NCI-H128 (cell line): Measurements from ENCODE around the gene PARD6G.
"Not testable (repeated sequence)": the region's sequence is repeated elsewhere in the genome, so short reads cannot be mapped to it uniquely, and the experiment has no call there.

Experiments used
- DNase-seq: peaks from one replicate; lab custom pipeline; 2025; ENCODE audit not compliant: unreplicated experiment; lab: John Stamatoyannopoulos, UW

PARD6G gene

DNA sequence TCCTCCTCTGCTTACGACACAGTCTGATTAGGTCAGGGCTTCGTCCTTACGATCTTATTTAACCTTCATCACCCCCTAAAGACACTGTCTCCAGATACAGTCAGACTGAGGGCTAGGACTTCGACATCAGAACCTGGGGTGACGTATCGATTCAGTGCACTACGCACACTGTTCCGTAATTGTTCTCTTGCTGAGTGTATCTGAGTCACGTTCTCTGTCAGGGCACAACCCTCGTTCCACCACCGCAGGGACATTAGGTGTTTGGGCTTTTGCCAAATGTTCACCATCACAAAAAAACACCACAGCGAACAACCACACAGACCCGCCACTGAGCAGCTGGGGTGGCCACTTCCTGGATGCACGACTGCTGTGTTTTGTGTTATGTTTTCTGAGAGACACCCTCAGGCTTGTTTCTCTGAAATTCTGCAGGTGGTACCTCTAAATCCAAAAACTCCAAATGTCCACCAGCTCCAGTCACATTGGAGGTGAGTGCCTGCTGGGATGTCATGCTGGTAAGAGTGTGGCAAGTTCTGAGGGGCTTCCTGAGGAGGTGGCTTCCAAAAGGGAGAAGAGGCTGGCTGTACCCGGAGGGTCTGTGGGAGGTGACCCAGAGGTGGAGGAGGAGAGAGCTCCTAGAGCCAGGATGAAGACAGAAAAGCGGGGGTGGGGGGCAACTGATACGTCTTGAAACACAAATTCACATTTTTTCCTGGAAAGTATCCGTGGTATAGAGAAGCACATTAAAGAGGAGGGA is 71.7 kb downstream of the PARD6G start:
- DNase-seq: no peak

DNA sequence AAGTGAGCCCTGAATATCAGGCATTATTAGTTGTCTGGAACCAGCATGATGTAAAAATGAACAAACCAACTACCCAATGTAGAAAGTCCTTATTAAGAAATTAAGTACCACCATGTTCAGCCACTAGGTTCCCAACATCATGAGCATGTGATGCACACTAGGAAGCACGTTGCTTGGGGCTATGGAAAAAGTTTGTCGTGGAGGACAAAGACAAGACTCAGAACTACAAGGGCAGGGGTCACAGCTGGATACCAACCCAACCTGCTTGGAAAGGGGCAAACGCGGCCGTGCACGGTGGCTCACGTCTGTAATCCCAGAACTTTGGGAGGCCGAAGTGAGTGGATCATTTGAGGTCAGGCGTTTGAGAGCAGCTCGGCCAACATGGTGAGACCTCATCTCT is 74.3 kb downstream of the PARD6G start:
- DNase-seq: no peak

DNA sequence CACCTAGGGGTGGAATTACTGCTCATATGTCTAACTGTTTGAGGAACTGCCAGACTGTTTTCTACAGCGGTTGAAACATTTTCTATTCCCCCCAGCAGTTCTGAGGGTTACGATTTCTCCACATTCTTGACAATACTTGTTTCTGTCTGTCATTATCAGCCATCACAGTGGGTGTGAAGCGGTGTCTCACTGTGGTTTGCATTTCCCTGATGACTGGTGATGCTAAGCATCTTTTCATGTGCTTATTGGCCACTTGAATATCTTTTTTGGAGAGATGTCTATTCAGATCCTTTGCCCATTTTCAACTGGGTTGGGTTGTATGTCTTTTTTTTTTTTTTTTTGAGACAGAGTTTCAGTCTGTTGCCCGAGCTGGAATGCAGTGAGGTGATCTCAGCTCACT is 75.3 kb downstream of the PARD6G start:
- no peak for DNase-seq

DNA sequence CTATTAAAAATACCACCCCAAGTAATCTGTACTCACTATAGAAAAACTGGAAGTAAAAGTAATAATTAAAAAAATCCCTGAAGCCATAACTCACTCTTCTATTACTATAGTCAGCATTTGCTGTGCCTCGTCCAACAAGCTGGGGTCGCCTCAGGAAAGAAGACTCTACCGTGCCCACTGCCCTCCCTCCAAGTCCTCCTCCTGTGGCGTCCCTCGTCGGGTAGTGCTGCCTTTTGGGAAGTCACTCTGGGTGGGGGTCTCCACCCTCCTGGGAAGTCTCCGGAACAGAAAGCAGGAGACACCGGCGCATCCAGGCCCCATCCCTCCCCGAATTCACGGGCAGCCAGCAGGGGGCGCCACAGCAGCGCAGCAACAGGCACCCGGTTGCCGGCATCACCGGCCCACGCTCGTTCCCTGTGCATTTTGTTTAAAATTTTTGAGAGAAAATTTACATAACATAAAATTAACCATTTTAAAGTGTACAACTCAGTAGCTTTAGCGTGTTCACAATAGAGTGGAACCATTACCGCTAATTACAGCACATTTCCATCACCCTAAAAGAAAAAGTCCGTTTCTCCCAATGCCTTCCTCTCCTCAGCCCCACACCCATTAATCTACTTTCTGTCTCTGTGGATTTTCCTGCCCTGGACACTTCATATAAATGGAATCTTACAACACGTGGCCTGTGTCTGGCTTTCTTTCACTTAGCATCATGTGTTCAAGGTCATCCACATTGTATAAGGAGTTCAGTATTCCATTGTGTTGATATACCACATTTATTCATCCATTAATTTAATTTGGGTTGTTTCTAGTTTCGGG is 76.1 kb downstream of the PARD6G start:
- no peak for DNase-seq

DNA sequence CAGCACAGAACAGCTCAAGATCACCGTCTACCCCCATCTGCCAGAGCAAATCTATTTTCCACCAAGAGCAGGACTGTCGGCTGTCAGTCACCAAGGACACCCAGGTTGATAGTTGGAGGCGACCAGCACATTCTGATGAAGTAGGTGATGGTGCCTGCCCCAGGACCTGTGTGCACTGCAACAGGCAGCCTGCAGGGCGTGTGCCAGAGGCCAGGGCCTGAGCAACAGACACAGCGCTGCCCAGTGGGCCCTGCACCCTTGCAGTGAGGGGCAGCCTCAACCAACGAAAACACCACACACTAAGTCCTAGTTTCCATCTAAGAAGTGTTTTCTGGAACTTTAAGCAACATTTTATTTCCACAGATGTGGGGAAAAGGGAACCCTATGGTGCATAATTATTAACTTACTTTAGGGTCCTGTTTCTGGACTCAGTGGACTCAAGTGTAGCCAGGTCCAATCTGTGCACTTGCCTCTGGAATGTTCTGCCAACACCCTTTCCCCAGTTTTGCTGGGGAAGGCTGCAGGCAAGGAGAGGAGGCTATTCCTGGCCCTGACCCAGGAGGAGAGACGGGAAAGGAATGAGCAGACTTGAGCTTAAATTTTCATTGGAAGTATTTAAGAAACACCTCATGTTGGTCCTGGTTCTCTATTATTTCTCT is 76.8 kb downstream of the PARD6G start:
- no peak for DNase-seq

DNA sequence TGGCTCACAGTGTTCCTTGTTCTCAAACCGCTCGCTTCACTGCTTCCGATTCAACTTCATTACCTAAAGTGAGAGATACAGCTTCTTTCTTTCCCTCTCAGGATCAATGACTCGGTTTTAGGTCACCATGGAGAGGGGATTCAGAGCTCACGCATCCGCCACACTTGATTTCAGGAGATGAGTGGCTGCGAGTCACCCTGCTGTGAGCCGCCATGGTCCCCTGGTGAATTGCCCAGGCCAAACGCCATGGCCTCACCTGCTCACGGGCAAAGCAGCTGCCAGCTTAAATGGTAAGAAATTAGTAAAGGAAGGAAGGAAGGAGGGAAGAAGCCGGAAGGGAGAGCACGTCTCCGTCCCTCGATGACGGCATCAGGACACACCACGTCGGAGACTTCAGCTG is 77.7 kb downstream of the PARD6G start:
- no peak for DNase-seq

DNA sequence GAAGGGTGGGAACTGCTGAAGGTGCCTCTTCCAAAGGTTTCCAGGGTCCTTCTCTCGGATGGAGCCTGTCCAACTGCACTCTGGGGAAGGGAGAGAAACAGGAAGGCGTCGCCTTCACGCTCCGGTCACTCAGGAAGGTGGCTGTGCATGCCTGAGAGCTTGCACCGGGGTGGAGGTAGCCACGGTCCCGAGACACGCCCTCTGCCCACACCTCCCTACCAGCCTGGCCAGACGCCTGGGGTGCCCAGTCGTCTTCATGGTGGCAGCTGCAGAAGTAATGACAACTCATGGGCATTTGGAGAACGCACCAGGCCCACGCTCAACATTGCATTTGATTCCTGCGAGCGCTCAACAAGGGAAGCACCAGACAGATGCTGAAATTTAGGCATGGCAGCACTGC is 78.3 kb downstream of the PARD6G start:
- no peak for DNase-seq

DNA sequence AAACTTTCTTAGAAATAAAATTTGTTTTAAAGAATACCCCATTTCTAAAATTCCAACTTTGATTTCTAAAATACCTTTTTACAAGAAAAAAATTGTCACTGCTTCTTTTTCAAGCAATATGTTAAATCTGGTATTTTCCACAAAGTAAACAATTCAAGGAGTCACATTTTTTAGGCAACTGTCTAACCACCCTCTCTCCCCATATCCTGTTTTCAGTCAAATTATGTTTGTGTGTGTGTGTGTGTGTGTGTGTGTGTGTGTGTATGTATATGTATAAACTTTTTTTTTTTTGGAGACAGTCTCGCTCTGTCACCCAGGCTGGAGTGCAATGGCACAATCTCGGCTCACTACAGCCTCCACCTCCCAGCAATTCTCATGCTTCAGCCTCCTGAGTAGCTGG is 79.0 kb downstream of the PARD6G start:
- no peak for DNase-seq

DNA sequence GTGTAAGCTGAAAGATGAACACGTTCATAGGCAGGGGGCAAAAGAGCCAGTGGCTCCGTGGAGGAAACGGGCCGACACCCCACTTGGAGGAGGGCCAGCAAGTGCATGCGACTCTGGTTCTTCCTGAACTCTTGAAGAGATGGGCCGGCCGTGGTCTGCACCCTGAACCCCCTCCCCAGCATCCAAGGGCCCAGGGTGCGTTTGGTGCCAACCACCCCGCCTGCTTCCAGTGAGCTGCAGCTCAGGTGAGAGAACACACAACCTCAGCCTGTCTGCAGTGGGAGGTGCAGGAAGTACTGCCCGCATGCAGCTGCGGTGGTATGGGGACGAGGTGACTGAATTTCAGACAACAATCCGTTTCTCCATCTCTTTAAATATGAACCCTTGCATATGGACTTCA is 79.4 kb downstream of the PARD6G start:
- DNase-seq: no peak

DNA sequence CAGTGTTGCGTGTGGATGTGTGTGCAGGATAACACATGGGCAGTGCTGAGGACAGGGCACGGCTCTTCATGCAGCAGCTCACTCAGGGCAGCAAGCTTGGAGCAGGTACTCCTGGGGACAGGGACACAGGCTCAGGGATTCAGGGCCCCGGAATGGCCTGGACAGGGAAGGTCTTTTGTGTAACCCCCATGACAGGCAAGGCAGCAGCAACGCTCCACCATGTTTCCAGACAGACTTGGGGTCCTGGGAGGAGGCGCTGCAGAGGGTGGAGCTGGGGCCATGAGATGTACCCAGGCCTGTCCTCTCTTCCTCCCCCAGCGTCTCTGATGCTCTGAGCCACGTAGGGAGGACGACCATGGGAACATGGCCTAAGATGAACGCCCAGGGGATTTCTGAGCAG is 80.0 kb downstream of the PARD6G start:
- no peak for DNase-seq

DNA sequence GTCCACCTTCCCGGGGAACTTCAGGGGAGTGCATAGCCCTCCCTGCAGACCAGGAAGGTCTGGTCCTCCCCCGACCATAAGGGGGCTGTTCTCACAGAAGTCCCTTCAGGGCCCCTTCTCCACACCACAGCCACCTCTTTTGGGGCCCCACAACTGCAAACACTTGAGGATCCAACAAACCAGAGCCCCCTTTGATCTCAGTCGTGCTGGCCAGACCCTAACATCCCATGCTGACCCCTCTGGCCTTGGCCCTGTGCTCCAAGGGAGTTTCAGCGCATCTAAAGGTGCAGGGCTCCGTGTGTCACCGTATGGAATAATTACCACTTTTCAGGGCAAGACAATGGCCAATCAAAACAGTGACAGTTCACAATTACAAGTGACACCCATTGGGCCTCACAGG is 80.6 kb downstream of the PARD6G start:
- DNase-seq: no peak

DNA sequence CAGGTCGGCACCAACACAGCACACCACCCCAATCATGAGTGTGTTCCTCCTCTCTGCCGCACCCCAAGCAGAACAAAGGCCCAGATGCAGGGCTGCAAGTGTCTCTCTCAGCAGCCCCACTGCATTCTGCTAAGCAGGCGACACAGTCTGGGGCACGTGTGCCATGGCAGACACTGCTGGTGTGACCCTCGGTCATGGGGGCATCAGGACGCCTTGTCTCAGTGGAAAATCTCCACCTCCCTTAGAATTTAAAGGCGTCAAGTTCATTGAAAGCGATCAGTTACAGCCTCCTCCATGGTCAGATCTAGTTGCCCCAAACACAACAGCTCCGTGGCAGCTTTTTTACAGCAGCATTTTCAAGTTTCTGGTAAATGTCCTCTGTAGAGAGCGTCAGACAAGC is 81.1 kb downstream of the PARD6G start:
- no peak for DNase-seq

DNA sequence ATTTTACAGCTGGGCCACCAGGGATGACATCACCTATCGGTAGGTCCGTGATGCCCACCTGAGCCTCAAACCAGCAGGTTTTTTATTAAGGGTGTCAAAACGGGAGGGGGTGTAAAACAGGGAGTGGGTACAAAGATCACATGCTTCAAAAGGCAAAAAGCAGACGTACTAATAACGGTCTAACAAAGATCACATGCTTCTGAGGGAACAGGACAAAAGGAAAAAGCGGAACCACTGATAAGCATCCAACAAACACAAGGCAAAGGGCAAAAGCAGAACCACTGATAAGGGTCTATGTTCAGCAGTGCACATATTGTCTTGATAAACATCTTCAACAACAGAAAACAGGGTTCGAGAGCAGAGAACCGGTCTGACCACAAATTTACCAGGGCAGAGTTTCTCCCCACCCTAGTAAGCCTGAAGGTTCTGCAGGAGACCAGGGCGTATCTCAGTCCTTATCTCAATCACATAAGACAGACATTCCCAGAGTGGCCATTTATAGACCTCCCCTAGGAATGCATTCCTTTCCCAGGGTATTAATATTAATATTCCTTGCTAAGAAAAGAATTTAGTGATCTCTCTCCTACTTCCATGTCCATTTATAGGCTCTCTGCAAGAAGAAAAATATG is 82.5 kb downstream of the PARD6G start:
- not testable (repeated sequence) for DNase-seq

DNA sequence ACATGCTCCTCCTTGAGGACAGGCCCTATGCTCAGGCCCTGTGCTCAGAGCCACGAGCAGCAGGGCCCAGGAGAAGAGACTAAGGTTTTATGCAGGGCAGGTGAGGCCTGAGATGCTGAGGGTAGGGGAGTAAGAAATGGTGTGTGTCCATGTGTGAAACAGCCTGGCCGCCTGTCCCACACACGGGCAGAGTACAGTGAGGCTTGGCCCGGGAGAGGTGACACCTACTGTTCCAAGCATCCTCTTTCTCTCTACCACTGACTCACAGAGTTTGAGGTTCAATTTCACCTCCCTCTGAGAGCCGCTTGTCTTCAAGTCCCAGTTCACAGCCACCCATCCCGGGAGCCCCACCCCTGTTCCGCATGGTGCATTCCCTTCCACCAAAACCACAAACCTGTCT is 84.1 kb downstream of the PARD6G start:
- DNase-seq: no peak

DNA sequence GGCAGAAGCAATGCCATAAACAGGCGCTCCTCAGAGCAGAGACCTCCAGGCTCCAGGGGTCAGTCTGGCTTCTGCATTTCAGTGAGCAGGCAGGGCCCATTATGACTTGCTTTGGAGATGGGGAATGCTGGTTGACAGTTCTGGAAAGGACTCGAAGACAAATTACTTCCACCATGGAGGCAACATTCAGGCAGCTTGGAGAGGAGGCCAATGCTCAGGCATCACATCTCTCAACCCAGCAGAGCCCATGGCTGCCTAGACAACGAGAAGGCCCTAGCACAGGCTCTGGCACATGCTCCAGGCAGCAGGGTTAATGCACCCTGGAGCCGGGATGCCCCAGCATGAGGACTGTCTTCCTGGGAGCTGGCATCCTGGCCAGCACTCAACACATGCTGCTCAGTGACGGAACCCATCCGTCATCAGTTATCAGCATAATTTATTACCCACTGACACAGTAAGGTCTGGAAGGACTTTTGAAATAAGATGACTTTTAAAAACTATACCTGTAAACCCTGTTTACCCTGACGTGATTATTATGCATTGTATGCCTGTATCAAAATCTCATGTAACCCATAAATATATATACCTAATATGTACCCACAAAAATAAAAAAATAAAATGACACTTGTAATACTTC is 85.4 kb downstream of the PARD6G start:
- DNase-seq: no peak

DNA sequence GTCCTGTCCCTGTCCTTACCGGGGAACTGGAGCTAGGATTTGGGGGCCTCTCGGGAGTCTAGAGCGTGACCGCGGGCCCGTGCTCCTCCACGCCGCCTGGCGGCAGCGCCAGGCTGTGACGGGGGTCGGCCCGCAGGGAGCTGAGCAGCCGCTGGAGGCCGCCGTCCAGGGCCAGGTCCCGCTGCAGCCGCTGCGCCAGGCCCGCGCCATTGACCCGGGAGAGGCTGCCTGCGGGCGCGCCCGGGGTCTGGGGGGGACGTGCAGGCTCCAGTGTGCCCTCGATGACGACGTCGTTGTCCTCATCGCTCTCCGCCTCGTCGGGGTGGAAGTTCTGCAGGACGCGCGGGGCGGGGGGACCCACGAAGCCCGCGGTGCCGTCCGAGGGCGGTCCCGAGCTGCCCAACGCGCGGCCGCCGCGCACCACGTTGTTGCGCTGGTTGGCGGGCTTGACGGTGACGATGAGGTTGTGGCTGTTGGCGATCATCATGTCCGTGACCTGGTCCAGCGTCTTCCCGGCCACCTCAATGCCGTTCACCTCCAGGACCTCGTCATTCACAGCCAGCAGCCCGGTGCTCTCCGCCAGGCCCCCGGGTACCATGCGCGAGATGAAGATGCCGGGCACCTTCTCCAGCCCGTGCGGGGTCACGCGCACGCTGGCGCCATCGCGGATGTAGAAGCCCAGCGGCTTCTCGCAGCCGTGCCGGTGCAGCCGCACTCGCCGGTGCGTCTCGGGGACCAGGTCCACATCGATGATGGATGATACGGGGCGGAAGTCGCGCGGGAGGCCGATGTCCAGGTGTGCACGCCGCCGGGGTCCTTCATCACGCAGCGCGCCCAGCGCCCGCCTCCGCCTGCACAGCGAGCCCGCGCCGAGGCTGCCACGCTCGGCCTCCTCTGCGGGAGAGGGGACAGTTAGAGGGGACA is 87.3 kb downstream of the PARD6G start:
- DNase-seq: no peak

DNA sequence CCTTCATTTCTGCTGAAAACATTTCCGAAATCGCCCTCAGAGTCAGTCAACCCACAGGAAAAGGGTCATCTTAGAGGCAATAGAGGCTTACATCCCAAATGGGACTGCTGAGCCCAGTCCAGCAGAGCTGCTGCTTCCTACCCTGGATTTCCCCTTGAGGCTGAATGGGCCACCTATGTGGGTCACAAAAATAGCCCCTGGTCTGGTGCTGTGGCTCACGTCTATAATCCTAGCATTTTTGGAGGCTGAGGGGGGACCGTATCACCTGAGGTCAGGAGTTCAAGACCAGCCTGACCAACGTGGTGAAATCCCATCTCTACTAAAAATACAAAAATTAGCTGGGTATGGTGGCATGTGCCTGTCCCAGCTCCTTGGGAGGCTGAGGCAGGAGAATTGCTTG is 88.9 kb downstream of the PARD6G start:
- no peak for DNase-seq

DNA sequence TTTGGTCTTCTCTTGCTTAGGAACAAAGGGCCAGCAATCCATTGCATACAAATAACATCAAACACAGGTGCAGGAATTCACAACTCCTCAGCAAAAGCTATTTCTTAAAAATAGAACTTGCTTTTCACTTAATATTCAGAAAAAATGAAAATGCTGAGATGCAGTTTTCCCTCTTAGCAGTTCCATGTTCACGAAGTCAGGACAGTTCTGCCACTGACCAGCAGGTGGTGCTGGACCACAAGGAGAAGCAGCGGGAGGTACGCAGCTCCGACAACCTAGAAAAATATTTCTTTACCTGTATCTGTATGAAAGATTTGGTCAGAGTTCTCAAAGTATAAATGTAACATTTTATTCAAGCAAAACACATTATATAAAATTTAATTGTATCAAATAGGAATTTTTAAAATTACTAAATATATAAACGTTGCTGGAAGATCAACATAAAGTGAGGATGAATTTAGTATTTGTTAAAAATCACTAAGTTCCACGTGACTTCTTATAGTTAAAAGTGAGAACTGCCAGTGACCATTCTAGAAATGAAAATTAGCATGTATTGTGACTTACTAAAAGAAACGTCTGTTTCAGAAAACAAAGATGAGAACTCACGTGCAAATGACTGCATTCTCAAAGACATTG is 89.5 kb downstream of the PARD6G start:
- peak; percentile 73 for DNase-seq

DNA sequence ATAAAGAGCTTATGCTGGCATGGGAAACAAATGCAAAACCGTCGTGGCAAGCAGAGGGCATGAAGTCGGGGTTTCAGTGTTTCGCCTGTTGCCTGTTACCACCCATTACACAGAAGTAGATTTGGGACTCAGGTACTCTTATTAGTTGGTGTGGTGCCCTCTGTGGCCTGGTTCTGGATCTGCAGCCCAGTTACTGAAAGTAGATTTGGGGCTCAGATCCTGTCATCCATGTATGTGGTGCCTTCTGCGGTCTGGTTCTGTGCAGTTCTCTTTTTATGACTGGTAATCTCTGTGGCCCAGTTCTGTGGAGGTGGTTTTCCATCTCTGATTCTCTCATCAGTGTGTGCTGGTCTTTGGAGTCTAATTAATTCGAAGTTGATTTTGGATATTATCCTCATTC is 93.0 kb downstream of the PARD6G start:
- no peak for DNase-seq

DNA sequence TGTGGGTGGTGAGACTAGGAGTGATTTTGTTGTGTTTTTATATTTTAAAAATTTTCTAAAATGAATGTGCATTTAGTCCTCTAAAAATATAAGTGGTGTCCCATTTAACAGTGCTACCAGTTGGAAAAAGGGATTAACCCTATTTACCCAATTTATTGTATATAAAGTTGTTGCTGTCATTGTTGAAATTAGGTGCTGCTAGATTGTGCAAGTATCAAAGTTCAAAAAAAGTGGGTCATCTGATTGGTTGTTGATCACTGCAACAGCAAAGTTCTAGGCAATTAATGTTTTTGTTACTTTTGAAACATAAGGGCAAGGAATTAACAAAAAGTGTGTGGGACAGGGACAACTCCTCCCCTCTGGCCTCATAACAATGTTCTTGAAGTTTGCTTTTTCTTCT is 97.6 kb downstream of the PARD6G start:
- DNase-seq: no peak
